Measurements from ENCODE around the gene ATG9A.
"Not testable (repeated sequence)": the region's sequence is repeated elsewhere in the genome, so short reads cannot be mapped to it uniquely, and the experiment has no call there.

Gene ATG9A, protein sequence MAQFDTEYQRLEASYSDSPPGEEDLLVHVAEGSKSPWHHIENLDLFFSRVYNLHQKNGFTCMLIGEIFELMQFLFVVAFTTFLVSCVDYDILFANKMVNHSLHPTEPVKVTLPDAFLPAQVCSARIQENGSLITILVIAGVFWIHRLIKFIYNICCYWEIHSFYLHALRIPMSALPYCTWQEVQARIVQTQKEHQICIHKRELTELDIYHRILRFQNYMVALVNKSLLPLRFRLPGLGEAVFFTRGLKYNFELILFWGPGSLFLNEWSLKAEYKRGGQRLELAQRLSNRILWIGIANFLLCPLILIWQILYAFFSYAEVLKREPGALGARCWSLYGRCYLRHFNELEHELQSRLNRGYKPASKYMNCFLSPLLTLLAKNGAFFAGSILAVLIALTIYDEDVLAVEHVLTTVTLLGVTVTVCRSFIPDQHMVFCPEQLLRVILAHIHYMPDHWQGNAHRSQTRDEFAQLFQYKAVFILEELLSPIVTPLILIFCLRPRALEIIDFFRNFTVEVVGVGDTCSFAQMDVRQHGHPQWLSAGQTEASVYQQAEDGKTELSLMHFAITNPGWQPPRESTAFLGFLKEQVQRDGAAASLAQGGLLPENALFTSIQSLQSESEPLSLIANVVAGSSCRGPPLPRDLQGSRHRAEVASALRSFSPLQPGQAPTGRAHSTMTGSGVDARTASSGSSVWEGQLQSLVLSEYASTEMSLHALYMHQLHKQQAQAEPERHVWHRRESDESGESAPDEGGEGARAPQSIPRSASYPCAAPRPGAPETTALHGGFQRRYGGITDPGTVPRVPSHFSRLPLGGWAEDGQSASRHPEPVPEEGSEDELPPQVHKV

DNA sequence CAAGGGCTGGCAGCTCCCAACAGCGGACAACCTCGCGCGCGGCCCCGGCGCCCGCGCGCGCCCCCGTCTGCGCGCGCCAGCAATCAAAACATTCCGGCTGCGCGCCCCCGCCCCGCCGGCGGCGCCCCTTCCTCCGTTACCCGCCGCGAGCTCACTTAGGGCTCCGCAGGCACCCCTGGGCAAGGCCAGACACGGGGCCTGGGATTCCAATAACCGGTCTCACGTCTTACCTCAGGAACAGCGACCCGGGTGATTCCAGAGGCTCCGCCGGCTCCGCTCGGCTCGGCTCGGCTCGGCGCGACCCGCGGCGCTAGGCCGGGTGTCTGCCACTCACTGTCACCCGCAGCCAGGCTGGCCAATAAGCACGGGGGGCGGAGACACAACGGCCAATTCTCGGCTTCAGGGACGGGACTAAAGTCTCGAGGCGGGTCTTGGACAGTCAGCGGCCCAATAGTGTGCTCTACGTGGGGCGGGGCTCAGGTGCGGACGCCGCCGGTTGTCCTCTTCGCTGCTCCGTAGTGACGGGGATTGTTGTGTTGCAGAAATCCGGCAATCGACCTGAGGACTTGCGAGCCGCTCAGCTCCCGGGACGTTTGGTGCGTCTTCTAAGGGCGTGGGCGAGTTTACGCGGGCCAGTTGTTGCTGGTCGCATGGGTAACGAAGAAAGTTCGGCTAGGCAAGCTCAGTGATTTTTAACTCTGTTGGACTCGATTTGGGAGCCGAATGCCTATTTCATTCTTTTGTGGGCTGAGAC lies at the start of gene ATG9A, which contains the start of gene ANKZF1:
Gene ATG9A (minus strand): TSS at position 332 of the 754 bp plus-strand sequence. CDS start 1,612 bp downstream, outside the sequence.
Gene ANKZF1 (plus strand): TSS at position 502 of the 754 bp plus-strand sequence. CDS start 452 bp downstream, outside the sequence.
- peak; percentile 99 for DNase-seq (ENCODE audit: low read depth in 2 of 2)

DNA sequence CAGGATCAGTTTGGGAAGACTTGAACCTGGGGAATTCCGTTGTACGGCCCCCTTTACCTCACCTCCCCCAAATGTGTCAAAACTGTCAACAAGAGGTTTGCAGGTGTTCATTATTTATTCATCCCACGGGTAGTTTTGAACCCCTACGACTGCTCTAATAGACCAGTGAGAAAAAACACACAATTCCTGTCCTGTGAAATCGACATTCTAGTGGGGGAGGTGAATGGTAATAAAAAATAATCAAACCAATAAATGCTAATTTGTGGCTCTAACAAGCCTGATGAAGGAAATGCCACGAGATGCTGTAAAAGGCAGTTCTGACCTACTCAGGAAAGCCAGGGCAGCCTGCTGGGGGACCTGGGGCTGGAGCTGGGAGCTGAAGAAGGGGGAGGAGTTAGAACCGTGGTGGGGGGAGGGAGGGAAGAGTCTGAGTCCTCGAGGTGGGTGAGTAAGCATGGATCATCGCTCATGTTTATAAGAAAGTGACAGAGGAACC lies 49.3 kb upstream of the ATG9A start:
- DNase-seq (ENCODE audit: low read depth in 2 of 2): no peak

DNA sequence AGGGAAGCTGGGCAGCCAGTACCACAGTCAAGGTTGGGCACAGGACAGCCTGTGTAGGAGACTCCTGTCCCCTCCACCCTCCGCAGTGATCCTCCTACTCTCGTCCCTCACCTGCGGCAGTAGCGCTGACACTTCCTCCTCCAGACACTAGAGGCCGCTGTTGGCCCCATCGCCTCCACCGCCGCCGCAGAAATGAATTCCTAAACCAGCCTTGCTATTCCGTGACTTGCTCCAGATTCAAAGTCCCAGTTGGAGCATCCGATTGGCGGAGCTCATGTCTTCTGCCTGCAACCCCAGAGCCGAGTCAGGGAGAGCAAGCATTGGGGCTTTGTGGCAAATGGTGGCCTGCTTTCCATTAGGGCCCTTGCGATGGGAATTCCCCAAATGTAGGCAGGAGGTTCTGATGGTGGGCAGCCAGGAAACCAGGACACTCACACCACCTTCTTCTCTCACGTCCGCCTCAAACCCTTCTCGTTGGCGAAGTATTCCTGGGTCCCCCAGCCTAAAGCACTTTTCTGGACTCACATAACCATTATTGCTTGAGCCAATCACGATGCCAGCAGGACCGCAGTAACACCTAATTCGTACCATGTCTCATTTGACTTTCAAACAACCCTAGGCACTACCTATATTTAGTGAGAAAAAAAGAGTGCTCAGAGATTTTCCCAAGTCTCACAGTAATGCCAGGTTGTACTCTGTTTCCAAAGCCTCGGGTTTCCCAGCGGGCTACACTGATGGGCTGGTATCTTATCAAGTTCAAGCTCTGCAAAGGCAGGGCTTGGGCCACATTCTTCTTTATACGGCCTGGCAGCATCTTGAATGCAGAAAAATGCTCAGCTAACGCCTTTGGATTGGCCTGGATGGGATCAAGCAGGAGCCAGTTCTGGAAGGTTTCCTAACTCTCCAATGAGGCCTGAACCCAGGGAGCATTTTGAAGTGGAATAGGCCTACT lies 48.5 kb upstream of the ATG9A start:
- DNase-seq (ENCODE audit: low read depth in 2 of 2): peak; percentile 45 to 65

DNA sequence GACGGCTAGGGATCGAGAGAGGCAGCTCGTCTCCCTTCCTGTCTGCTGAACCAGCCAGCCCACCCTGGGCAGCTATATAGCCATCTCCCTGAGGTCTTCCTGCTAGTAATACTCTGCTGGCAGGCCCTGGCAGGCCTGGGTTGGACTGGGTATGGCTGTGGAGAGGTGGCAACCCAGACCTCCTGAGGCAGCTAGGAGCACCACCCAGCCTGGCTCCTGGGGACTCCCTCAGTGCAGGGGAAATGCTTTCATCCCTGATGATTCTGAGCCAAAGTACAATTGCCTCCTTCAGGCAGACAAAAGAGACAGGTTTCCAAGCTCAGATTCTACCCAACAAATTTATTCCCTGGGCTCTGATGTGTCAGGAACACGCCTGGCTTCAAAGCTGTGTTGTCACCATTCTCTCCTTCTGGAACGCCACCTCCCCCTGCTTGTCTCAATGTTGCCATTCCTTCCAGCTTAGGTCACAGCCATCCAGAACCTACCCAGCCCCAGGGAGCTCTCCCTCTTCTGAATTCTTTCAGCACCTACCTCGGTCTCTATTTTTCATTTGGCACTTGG lies 45.0 kb upstream of the ATG9A start:
- no peak for DNase-seq (ENCODE audit: low read depth in 2 of 2)

DNA sequence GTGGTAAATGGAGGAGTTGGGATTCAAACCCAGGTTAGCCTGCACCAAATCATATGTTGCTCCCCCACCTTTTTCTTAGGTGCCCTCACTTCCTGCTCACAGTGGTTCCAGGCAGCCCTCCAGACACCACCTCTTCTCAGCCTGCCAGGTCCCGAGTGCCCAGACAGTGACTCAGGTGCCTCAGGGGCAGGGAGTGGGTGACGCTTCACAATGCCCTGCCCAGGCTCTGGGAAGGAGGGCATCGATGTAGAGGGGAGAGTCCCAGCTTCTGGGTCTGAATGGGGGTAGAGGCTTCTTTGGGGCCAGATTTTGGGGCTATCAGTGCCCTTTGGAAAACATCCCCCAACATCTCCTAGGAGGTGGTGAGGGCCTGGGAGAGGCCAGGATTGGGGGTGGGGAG lies 44.5 kb upstream of the ATG9A start:
- no peak for DNase-seq (ENCODE audit: low read depth in 2 of 2)

DNA sequence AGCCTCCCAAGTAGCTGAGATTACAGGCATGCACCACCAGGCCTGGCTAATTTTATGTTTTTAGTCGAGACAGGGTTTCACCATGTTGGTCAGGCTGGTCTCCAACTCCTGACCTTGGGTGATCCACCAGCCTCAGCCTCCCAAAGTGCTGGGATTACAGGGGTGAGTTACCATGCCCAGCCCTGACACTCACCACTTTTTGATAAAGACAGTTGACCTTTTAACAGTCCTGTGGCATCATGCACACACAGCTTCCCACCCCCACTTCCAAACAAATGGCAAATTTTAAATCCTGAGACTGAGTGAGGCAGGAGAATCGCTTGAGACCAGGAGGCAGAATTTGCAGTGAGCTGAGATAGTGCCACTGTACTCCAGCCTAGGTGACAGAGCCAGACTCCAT lies 43.6 kb upstream of the ATG9A start:
- no peak for DNase-seq (ENCODE audit: low read depth in 2 of 2)

DNA sequence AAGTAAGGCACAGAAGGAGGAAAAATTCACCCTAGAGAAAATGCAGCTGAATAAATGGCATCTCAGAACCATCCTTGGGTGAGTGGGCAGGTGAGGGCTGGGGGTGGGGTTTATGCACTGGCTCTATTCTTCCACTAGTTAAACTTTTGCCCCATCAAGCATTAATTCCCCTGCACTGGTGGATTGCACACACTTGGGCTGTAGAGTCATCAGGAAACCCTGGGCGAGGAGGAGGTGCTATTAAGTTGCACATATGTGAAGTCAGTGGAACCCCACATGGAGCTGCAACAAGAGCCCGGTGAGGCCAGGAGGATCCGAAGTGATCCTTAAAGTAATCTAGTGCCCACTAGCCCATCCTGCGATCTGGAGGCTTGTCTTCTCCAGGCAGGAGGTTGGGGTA lies 42.9 kb upstream of the ATG9A start:
- DNase-seq (ENCODE audit: low read depth in 2 of 2): no peak

DNA sequence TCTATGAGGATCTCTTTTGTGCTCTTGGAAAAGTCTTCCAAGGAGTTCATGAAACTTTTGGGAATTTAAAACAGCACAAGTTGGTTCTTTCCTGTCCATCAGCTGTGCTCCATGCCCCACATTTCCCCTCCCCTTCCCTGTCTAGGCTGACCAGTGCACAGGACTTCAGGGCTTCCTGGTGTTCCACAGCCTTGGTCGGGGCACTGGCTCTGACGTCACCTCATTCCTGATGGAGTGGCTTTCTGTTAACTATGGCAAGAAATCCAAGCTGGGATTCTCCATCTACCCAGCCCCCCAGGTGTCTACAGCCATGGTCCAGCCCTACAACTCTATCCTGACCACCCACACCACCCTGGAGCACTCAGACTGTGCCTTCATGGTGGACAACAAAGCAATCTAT lies 41.6 kb upstream of the ATG9A start:
- no peak for DNase-seq (ENCODE audit: low read depth in 2 of 2)

DNA sequence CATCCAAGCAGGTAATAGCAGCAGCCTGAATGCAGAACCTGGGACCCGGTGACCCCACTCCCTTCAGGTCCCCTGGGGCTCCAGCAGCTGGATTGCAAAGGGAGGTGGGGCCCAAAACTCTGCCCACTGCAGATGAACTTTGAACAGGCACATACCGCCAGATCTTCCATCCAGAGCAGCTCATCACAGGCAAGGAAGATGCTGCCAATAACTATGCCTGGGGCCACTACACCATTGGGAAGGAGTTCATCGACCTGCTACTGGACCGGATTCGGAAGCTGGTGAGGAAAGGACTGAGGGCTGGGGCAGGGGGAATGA lies 40.6 kb upstream of the ATG9A start:
- no peak for DNase-seq (ENCODE audit: low read depth in 2 of 2)

DNA sequence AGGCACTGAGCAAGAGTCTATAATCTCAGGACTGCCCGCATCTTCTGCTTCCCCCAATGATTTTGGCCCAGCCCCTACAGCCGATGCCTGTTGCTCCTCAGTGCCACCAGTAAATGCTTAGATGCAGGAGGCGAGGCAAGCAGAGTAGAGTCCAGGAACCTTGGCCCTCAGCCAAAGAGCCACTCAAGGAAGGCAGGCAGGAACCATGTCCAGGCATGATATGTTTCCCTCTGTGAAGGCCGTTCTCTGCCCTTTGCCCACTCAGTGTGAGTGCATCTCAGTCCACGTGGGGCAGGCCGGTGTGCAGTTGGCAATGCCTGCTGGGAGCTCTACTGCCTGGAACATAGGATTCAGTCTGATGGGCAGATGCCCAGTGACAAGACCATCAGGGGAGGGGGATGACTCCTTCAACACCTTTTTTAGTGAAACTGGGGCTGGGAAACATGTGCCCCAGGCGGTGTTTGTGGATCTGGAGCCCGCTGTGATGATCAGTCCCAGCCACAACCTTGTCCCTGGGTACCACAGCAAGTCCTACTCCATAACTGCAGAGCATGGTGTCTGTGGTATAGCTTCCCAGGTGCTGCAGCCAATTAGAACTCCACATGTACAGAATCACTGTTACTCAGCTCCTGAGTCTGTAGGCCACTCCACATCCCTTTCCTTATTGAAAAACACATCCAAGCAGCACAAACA lies 40.1 kb upstream of the ATG9A start:
- DNase-seq (ENCODE audit: low read depth in 2 of 2): no peak

DNA sequence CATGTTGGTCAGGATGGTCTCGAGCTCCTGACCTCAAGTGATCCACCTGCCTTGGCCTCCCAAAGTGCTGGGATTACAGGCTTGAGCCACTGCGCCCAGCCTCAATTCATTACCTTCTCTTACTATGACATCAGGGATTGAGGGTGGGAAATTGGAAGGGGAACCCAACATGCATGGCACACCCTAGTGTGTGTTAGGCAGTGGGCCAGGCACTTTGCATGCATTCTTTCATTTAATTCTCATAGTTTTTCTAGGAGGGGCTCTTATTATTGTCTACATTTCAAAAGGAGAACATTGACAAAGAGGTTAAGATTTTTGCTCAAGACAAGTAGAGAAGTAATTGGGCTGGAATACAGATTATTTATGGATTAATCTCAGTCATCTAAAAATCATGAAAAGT lies 38.9 kb upstream of the ATG9A start:
- DNase-seq (ENCODE audit: low read depth in 2 of 2): no peak

DNA sequence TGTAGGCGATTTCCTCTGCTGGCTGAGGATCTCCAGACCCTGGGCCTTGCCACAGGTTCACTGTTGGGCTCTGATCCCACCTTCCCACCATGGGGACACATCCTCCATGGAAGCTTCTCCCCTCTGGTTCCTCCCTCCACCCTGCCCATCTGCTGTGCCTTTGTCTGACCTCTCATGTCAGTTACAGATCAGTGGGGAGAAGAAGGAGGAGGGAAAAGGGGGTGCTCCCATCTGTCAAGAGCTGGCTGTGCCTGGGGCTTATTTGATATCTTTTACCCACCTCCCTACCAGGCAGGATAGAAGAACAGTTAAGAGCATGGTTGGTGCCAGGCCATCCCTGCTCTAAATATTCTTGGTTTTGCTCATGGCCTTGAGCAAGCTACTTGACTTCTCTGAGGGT lies 37.5 kb upstream of the ATG9A start:
- no peak for DNase-seq (ENCODE audit: low read depth in 2 of 2)

DNA sequence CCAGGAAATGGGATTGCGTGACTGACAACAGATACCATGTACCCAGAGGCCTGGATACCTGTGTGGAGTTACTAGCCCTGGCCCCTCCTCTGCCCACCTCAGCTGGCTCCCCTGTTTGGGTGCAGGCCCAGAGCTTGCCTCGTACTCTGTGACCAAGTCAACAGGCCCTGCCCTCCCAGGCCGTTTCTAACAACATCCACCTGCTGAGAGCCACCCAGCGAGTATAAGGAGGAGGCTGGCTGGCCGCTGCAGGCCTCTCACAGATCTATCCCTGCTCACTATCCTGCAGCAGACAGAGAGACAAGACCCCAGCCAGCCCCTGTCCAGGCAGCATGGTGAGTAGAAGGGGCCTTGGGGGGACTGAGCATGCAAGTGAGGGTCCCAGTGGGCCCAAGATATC lies 36.8 kb upstream of the ATG9A start:
- no peak for DNase-seq (ENCODE audit: low read depth in 2 of 2)

DNA sequence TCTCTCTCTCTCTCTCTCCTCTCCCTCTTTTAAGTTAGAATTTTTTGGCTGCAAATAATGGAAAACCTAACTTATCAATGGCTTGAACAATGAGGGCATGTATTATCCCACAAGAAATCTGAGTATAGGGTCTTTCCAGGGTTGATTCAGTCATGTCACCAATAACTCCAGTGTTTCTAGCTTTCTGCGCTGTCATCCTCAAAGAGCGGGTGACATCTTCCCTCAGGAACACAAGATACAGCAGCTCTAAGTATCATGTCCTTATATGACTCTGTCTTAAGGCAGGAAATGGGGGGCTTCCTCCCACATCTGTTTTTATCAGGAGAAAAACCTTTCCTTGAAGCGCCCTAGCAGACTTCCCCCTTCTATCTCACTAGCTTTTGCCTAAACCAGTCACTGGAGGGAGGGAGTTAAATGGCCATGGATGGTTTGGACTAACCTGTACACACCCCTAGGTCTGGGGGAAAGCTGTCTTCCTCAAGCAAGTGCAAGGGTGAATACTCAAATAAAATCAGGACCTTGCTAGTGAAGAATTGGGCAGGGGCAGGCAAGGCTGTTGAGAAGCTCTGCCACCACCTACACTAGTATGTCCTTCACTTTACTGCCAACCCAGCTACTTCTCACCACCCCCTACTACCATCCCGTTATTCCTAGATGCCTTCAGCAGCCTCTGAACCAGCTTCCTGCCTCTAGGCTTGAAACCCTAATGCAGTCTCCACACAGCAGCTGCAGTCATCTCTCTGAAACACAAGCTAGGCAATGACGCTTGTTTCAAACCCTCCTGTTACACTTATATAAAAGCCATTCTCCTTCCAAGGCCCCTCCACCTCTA lies 31.8 kb upstream of the ATG9A start:
- DNase-seq (ENCODE audit: low read depth in 2 of 2): no peak

DNA sequence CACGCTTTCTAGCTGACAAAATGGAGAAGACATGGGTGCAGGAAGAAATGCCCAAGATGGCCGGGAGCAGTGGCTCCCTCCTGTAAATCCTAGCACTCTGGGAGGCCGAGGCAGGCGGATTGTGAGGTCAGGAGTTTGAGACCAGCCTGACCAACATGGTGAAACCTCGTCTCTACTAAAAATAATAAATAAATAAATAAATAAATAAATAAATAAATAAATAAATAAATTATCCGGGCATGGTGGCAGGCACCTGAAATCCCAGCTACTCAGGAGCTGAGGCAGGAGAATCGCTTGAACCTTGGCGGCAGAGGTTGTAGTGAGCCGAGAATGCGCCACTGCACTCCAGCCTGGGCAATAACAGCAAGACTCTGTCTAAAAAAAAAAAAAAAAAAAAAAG lies 29.5 kb upstream of the ATG9A start:
- not testable (repeated sequence) for DNase-seq (ENCODE audit: low read depth in 2 of 2)

DNA sequence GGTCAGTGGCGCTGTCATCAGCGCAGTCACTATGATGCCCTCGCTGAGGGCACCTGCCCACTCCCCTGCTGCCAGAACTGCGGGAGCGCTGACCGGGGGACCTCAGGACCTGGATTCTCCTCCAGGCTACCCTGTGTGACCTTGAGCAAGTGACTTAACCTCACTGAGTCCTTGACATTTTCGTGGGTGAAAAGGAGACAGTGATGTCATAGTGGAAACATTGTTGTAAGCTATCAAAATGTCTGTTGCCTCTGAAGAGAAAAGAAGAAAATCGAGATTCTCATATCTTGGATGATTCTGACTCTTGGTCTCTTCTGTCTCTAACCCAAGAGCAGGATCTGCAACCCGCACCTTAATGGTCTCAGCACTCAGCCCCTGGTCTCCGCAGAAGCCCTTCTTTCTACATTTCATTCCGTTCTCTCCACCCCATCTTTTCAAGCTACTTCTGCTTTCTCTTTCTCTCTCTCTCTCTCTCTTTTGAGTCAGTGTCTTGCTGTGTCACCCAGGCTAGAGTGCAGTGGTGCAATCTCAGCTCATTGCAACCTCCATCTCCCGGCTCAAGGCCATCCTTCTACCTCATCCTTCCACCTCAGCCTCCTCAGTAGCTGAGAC lies 25.3 kb upstream of the ATG9A start:
- no peak for DNase-seq (ENCODE audit: low read depth in 2 of 2)

DNA sequence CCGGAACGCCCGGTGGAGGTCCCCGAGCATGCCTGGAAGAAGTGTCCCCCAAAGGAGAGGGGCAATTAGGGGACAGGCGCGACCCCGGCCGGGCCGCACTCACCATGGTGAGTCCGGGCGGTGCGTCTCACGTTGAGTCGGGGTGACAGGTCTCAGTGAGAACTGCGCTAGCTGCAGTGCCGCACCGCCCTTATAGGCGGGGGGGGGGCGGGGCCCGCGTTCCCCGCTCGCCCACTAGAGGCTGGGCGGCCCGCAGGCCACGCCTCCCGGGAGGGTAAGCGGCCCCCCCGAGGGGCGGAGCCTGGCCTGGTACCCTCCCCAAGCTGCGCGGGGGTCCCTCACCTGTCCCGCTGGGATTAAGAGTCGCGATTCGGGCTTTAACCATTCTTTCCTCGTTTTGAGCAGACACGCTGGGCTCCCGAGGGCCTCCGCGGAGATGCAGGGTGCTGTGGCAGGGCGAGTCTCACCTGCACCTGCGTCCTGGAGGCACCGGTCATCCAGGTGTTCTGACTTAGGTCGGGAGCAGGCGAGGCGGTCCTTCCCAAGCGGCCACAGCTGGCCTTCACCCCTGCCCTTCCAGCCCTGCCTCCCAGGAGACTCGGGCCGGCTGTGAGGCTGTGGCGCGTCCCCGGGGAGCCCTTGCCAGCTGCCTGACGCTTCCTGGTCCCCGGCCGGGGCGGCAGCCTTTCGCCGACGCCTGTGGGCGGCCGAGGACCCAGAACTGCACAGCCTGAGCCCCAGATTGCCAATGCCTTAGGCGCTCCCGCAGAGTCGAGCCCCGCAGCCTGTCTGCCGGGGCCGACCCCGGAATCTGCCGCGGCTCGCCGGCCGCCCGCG lies 24.5 kb upstream of the ATG9A start, which contains the start of gene TUBA4A:
Gene TUBA4A (minus strand): TSS at position 166 of the 837 bp plus-strand sequence. CDS start 60 bp downstream, at position 106.
- peak; percentile 84 to 87 for DNase-seq (ENCODE audit: low read depth in 2 of 2)
